Smooth muscle cell (in vitro differentiated cells): ENCODE measurements around the gene SLC23A1. TPM values are rescaled to one million over a fixed set of nuclear protein-coding genes. Genes with fewer than 3 reads are reported as not detected.

ENCODE experiments used
- DNase-seq: peaks from one replicate; lab custom pipeline; 2025; ENCODE audit not compliant: unreplicated experiment; lab: John Stamatoyannopoulos, UW
- H2AFZ ChIP-seq: fragments of 200-600 bp; sonication (generic); 2 replicates; pipeline ENCODE4 v1.6.0; 2016; ENCODE audit warnings: antibody characterized with exemption, low read depth, mild to moderate bottlenecking
- H3F3A ChIP-seq: fragments of 200-600 bp; sonication (generic); 2 replicates; pipeline ENCODE4 v1.6.0; 2017; ENCODE audit warnings: antibody characterized with exemption, low read depth
- H3K27ac ChIP-seq: fragments of 200-600 bp; sonication (generic); 2 replicates; pipeline ENCODE4 v1.5.1; 2016; ENCODE audit warnings: low read depth, mild to moderate bottlenecking
- H3K27me3 ChIP-seq: fragments of 200-600 bp; sonication (generic); 2 replicates; pipeline ENCODE4 v1.6.1; 2016; ENCODE audit warnings: low read depth, mild to moderate bottlenecking
- H3K36me3 ChIP-seq: fragments of 200-600 bp; sonication (generic); 2 replicates; pipeline ENCODE4 v1.5.1; 2016; ENCODE audit warnings: low read depth
- H3K4me1 ChIP-seq: fragments of 200-600 bp; sonication (generic); 2 replicates; pipeline ENCODE4 v1.5.1; 2016; ENCODE audit warnings: low read depth
- H3K4me2 ChIP-seq: fragments of 200-600 bp; sonication (generic); 2 replicates; pipeline ENCODE4 v1.6.0; 2016; ENCODE audit warnings: mild to moderate bottlenecking
- H3K4me3 ChIP-seq: fragments of 200-600 bp; sonication (generic); 2 replicates; pipeline ENCODE4 v1.5.1; 2016; ENCODE audit warnings: mild to moderate bottlenecking
- H3K79me2 ChIP-seq: fragments of 200-600 bp; sonication (generic); 2 replicates; pipeline ENCODE4 v1.6.0; 2016; ENCODE audit warnings: low read depth, mild to moderate bottlenecking
- H3K9ac ChIP-seq: fragments of 200-600 bp; sonication (generic); 2 replicates; pipeline ENCODE4 v1.6.0; 2016; ENCODE audit warnings: low read depth
- H3K9me3 ChIP-seq: fragments of 200-600 bp; sonication (generic); replicated peaks from 2 replicates; pipeline ENCODE4 v1.5.1; 2016; ENCODE audit warnings: low read depth
- H4K20me1 ChIP-seq: fragments of 200-600 bp; sonication (generic); 2 replicates; pipeline ENCODE4 v1.6.0; 2016; ENCODE audit warnings: low read depth
- CTCF ChIP-seq: fragments of 200-600 bp; sonication (generic); IDR thresholded peaks from 2 replicates; pipeline ENCODE4 v1.5.1; 2017; ENCODE audit warnings: borderline replicate concordance, mild to moderate bottlenecking, antibody characterized with exemption; ENCODE audit not compliant: insufficient read depth, poor library complexity, severe bottlenecking
- WGBS: methylation state at CpG from one replicate; pipeline ENCODE4 v1.1.7; 2016; ENCODE audit warnings: low lambda C conversion rate; 5-methylcytosine and 5-hydroxymethylcytosine counted together
- polyA plus RNA-seq: library from polyadenylated mRNA; unstranded; fragments of >200 nt; fragmentation: Nextera tagmentation; extraction: Ambion mirVana; gene quantifications from 2 replicates; pipeline ENCODE4 v1.2.1, GENCODE V29; 2016
- total RNA-seq: library from RNA; depleted of rRNA; stranded (reverse); fragments of >200 nt; gene quantifications from 2 replicates; pipeline ENCODE4 v1.2.3, GENCODE V29; 2014

Gene SLC23A1
- total and polyA plus RNA-seq, 2 experiments from 2014 or later: 0.22 TPM; not detected in 1

DNA sequence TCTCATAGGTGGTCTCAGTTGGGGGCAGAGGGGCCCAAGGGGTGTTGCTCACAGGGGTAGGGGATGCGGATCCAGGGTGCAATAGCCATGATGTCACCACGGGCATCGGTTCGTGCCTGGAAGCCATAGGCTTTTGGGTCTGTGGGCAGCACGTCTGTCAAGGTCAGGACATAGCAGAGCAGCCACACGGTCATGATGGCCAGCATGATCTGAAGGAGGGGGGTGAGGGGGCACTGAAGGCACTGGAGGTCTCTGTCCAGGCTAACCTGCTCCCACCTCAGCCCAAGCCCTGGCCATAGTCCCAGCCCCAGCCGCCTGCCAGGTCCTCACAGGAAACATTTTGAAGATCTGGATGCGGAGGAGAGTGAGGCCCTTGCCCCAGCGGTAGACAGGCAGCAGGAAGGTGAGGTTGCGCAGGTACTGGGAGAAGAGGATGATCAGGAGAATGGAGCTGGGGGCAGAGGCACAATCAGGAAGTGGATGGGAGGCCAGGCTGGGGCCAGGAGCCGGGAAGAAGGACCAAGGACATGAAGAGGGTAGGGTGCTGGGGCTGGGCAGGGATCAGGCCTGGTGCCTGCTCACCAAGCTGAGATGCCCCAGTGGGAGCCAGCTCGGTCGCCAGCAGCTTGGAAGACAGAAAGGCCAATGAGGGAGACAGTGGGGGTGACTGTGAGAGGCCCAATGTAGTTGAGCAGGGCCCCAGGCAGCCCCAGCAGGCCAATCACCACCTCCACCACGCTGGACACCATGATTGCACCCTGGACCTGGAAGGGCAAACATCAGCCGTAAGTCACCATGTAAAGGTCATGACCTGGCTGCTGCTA is 3.3 kb downstream of the SLC23A1 start:
- Histone ChIP-seq H3K4me1 (no peaks in the 10 kb centered on the region), H3K79me2 (no peaks in the 10 kb centered on the region), H3K4me2 (no peak overlapping the region), H3K27ac (no peak overlapping the region), H3K9ac (no peak overlapping the region), H3K9me3 (no peaks in the 10 kb centered on the region), H2AFZ (no peak overlapping the region), H3K27me3 (no peaks in the 10 kb centered on the region), H3K4me3 (no peak overlapping the region), H3F3A (no peaks in the 10 kb centered on the region), H3K36me3 (no peaks in the 10 kb centered on the region), H4K20me1 (no peaks in the 10 kb centered on the region)
- no peak for TF ChIP-seq CTCF
- 95% methylated on average over 15 of the region's 15 CpGs for WGBS
- DNase-seq: no peak

- DNase-seq: no peak
- H3K27ac ChIP-seq: no peak overlapping the region
Observed at GRCh38 chr5:139378941-139379361, 4.1 kb downstream of the SLC23A1 start.

GRCh38 chr5:139378101-139378825 is 4.8 kb downstream of the SLC23A1 start:
- no peak overlapping the region for H3K4me2 ChIP-seq
- no peaks in the 10 kb centered on the region for H3F3A ChIP-seq
- no peak for DNase-seq
- no peak overlapping the region for H3K4me3 ChIP-seq
- no peak for TF ChIP-seq CTCF
- H3K79me2 ChIP-seq: no peaks in the 10 kb centered on the region
- H3K4me1 ChIP-seq: no peaks in the 10 kb centered on the region
- no peak overlapping the region for H2AFZ ChIP-seq
- H3K9me3 ChIP-seq: no peaks in the 10 kb centered on the region
- whole genome bisulfite sequencing: 92% methylated on average over 47 of the region's 47 CpGs
- H3K9ac ChIP-seq: no peak overlapping the region
- H3K27me3 ChIP-seq: no peaks in the 10 kb centered on the region
- H3K36me3 ChIP-seq: no peaks in the 10 kb centered on the region
- H3K27ac ChIP-seq: no peak overlapping the region
- no peaks in the 10 kb centered on the region for H4K20me1 ChIP-seq

More at GRCh38 chr5:139378941-139379361, 4.1 kb downstream of the SLC23A1 start:
- Histone ChIP-seq H3F3A (no peaks in the 10 kb centered on the region), H3K4me2 (no peak overlapping the region), H3K4me3 (no peak overlapping the region), H3K79me2 (no peaks in the 10 kb centered on the region), H3K9me3 (no peaks in the 10 kb centered on the region), H3K4me1 (no peaks in the 10 kb centered on the region), H3K36me3 (no peaks in the 10 kb centered on the region), H4K20me1 (no peaks in the 10 kb centered on the region), H2AFZ (no peak overlapping the region), H3K27me3 (no peaks in the 10 kb centered on the region), H3K9ac (no peak overlapping the region)
- TF ChIP-seq CTCF: no peak
- 95% methylated on average over 13 of the region's 13 CpGs for WGBS
